22Rv1 (cell line): ENCODE results near the gene ARHGEF28.

Source experiments
- ZFX ChIP-seq: fragments of 450-650 bp; IDR thresholded peaks from 2 replicates; pipeline ENCODE4 v1.6.1; 2017; ENCODE audit warnings: antibody characterized with exemption, borderline replicate concordance
- TF ChIP-seq, protein P1 (sequence below): fragments of 450-650 bp; IDR thresholded peaks from 2 replicates; pipeline ENCODE4 v1.5.1; 2017; ENCODE audit warnings: mild to moderate bottlenecking

DNA sequence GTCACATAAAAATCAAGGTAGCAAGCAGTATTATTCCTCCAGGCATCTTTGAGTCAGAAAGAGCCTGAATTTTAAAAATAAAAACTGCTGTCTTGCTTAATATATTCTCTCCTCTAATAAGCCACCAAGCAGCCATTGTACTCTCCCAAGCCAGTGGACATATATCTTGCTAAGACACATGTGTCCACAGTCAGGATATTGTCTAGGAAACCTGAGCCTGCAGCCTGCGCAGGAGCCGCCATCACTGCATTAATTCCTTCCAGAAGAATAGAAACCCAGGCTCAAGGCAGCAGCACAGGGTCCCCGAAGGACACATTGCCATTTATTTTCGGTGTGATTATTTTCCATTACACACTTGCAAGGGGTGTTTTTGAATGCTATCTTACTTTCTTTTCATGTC lies 345.3 kb downstream of the ARHGEF28 start:
- TF ChIP-seq, protein P1, sequence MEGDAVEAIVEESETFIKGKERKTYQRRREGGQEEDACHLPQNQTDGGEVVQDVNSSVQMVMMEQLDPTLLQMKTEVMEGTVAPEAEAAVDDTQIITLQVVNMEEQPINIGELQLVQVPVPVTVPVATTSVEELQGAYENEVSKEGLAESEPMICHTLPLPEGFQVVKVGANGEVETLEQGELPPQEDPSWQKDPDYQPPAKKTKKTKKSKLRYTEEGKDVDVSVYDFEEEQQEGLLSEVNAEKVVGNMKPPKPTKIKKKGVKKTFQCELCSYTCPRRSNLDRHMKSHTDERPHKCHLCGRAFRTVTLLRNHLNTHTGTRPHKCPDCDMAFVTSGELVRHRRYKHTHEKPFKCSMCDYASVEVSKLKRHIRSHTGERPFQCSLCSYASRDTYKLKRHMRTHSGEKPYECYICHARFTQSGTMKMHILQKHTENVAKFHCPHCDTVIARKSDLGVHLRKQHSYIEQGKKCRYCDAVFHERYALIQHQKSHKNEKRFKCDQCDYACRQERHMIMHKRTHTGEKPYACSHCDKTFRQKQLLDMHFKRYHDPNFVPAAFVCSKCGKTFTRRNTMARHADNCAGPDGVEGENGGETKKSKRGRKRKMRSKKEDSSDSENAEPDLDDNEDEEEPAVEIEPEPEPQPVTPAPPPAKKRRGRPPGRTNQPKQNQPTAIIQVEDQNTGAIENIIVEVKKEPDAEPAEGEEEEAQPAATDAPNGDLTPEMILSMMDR: no peak
- TF ChIP-seq ZFX: no peak
